HG02852 (cell line): ENCODE results near the gene EPN1.

Experiments used
- ATAC-seq: cut with Tn5 transposase; IDR thresholded peaks from one replicate; pipeline ENCODE4 v1.9.1; 2021; ENCODE audit warnings: mild to moderate bottlenecking, moderate library complexity; ENCODE audit not compliant: unreplicated experiment

EPN1 gene

GRCh38 chr19:55646889-55647731 lies 27.9 kb upstream of the EPN1 start:
- no peak for ATAC-seq

GRCh38 chr19:55647732-55648584 lies 27.1 kb upstream of the EPN1 start, which contains the start of gene CCDC106:
Gene CCDC106, plus strand, starts transcription at chr19:55648212. Its CDS starts 835 bp downstream, at chr19:55649047.
- no peak for ATAC-seq

GRCh38 chr19:55648585-55649267 lies 26.3 kb upstream of the EPN1 start:
- ATAC-seq, result no peak

GRCh38 chr19:55649268-55650125 lies 25.5 kb upstream of the EPN1 start:
- no peak for ATAC-seq

- ATAC-seq, result no peak
Observed at GRCh38 chr19:55650126-55650557, 24.9 kb upstream of the EPN1 start.

- no peak for ATAC-seq
Observed at GRCh38 chr19:55650602-55651230, 24.3 kb upstream of the EPN1 start.

- no peak for ATAC-seq
Observed at GRCh38 chr19:55651236-55651635, 23.8 kb upstream of the EPN1 start.

GRCh38 chr19:55652311-55653128 lies 22.5 kb upstream of the EPN1 start:
- no peak for ATAC-seq

- ATAC-seq, result peak; percentile 41
Observed at GRCh38 chr19:55653651-55654322, 21.2 kb upstream of the EPN1 start.

GRCh38 chr19:55654323-55654867 lies 20.6 kb upstream of the EPN1 start:
- ATAC-seq, result peak; percentile 55

GRCh38 chr19:55654868-55655647 lies 20.0 kb upstream of the EPN1 start, which contains the start of gene U2AF2:
Gene U2AF2, plus strand, starts transcription at chr19:55655035. Its CDS starts 70 bp downstream, at chr19:55655105.
- peak; percentile 30 for ATAC-seq

GRCh38 chr19:55655648-55656040 lies 19.4 kb upstream of the EPN1 start:
- ATAC-seq, result no peak

GRCh38 chr19:55656552-55656951 lies 18.5 kb upstream of the EPN1 start:
- no peak for ATAC-seq

- ATAC-seq, result no peak
Observed at GRCh38 chr19:55656988-55657747, 17.9 kb upstream of the EPN1 start.

- no peak for ATAC-seq
Observed at GRCh38 chr19:55658846-55659459, 16.1 kb upstream of the EPN1 start.

- no peak for ATAC-seq
Observed at GRCh38 chr19:55659822-55660221, 15.2 kb upstream of the EPN1 start.
